Measurements from ENCODE around the gene CDK5RAP3.

CDK5RAP3 gene

DNA sequence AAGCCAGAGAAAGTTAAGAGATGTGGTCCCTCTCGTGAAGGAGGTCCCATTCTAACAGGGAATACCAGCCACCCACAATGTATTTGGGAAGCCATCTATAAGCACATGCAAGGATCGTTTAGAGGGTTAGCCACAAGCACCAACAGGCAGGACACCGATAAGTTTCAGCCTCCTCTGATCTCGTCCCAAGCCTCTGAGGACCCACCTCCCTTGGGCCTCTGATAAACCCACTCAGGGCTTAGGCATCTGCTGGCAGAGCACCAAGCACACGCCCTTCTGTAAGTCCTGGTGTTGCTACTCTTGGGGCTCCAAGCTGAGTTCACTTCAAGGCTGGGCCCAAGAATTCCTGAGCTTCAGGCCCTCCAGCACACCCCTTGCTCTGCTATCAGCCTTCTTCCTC is 35.0 kb upstream of the CDK5RAP3 start:
- H4K20me1 ChIP-seq: no peaks in the 10 kb centered on the region
- H3K4me3 ChIP-seq: no peak overlapping the region
- TF ChIP-seq Cebpa-rat (IDR thresholded peaks at IDR 0.05): no peak
- peaks cover 22 to 49% (median 33%) of the 10 kb centered on the region in 10 experiments for H3K4me1 ChIP-seq
- no peak overlapping the region for H3K27ac ChIP-seq
- H3K36me3 ChIP-seq: peaks cover 0 to 17% (median under 1%) of the 10 kb centered on the region in 11 experiments; a peak in 8 of 22 replicates
- peaks cover 0 to 10% (median 4%) of the 10 kb centered on the region in 11 experiments; a peak in 9 of 22 replicates for H3K9me3 ChIP-seq (replicated peaks in 1 of 11)
- no peaks in the 10 kb centered on the region for H3K27me3 ChIP-seq
- no peak overlapping the region for H3K9ac ChIP-seq
- peak overlapping the region in 9 of 11 experiments; percentile 48 to 78 (median 62); a peak in 18 of 22 replicates for H3K4me2 ChIP-seq

DNA sequence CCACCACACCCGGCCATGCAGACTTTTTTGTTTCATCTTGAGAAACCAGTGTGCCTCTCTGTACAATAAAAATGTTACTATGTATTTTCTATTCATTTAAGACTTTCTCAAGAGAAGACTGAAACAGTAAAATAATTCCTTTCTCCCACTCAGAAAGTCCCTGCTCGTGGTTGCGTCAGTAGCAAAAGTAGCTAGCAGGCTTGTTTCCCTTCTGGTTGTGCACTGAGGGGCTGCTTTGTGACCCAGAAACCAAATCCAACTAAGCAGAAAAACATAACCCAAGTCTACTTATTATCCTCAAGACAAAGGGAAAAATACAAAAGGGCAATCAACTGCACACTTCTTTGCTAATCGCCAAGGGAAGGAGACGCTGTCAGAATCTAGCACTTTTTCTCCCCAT is 33.0 kb upstream of the CDK5RAP3 start:
- Histone ChIP-seq H3K9ac (no peak overlapping the region), H3K4me3 (no peak overlapping the region), H3K27ac (no peak overlapping the region), H4K20me1 (no peaks in the 10 kb centered on the region), H3K4me2 (no peak overlapping the region), H3K9me3 (replicated peaks in 1 of 11) (peaks cover 0 to 12% (median 6%) of the 10 kb centered on the region in 11 experiments; a peak in 9 of 22 replicates), H3K4me1 (peaks cover 35 to 58% (median 48%) of the 10 kb centered on the region in 10 experiments), H3K27me3 (no peaks in the 10 kb centered on the region), H3K36me3 (peaks cover 0 to 5% (median 0%) of the 10 kb centered on the region in 11 experiments; a peak in 3 of 22 replicates)
- TF ChIP-seq Cebpa-rat (IDR thresholded peaks at IDR 0.05): no peak

DNA sequence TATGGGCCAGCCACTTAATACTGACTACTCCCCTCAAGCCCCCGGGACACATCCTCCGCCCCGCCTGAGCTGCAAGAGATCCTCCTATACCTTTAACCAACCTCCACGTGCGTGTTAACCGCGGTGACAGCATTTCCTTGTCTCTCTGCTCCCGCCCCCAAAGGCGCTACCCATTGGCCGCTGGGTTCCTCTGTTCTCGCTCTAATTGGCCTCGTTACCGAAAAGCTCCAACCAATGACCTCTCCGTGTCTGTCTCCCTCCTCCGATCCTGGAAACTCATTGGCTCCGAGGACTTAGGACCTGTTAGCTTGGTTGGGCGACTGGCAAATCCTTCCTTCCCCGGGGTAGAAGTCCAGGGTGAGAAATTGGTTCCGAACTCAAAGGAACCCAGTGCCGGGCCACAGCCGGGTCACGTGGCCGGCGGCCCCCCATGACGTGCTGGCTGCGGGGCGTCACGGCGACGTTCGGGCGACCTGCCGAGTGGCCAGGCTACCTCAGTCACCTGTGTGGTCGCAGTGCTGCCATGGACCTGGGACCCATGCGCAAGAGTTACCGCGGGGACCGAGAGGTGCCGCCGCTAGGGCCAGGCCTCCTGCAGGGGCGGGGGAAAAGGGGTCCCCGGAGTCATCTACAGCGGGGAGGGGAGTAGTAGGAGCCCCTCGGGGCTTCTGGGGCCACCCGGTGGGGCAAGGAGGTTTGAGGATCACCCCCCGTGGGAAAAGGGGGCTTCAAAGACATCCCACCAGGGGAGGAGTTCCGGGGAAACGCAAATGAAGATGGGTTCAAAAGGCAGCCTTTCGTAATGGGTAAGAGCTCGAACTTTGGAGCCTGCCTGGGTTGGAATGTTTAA is 29.4 kb upstream of the CDK5RAP3 start, which contains the start of gene PNPO:
PNPO (plus strand) TSS at position 326 of the 850 bp plus-strand sequence; CDS start at position 431, 105 bp downstream.
- H3K4me2 ChIP-seq: peak within 1 kb of the TSS; percentile 91 to 98 (median 95)
- no peaks in the 10 kb centered on the region for H3K27me3 ChIP-seq
- no peaks in the 10 kb centered on the region for H4K20me1 ChIP-seq
- peak within 1 kb of the TSS; percentile 67 to 89 (median 79) for H3K4me3 ChIP-seq
- H3K9ac ChIP-seq: peak within 1 kb of the TSS; percentile 66 to 89 (median 82)
- H3K27ac ChIP-seq: peak within 1 kb of the TSS; percentile 69 to 84 (median 78)
- H3K9me3 ChIP-seq (replicated peaks in 1 of 11): peaks cover 0 to 12% (median 6%) of the 10 kb centered on the region in 11 experiments; a peak in 9 of 22 replicates
- H3K36me3 ChIP-seq: peaks cover 0 to 33% (median 15%) of the 10 kb centered on the region in 11 experiments; a peak in 16 of 22 replicates
- peaks cover 47 to 71% (median 62%) of the 10 kb centered on the region in 10 experiments for H3K4me1 ChIP-seq
- no peak for TF ChIP-seq Cebpa-rat (IDR thresholded peaks at IDR 0.05)

DNA sequence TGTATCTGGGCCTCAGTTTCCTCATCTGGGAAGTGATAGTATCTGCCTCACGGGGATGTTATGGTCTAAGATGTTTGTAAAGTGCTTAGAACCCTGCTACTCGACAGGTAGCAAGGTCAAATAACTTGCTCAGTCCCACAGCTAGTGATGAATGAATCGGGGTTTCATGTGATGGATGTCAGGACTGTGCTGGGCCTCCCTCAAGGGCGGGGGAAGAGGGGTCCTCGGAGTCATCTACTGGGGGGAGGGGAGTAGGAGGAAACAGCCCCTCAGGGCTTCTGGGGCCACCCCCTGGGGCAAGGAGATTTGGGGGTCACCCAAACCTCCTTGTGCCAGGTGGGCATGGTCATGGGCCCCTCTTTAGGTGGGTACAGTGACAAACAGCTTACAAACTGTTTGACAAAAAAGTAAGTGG is 28.8 kb upstream of the CDK5RAP3 start:
- H3K27ac ChIP-seq: peak overlapping the region in 10 of 11 experiments; percentile 69 to 84 (median 78); a peak in 20 of 22 replicates
- H4K20me1 ChIP-seq: no peaks in the 10 kb centered on the region
- peaks cover 0 to 12% (median 6%) of the 10 kb centered on the region in 11 experiments; a peak in 9 of 22 replicates for H3K9me3 ChIP-seq (replicated peaks in 1 of 11)
- H3K4me1 ChIP-seq: peaks cover 41 to 70% (median 62%) of the 10 kb centered on the region in 10 experiments
- TF ChIP-seq Cebpa-rat (IDR thresholded peaks at IDR 0.05): no peak
- H3K9ac ChIP-seq: peak overlapping the region; percentile 66 to 89 (median 82)
- peak overlapping the region; percentile 91 to 98 (median 95) for H3K4me2 ChIP-seq
- H3K4me3 ChIP-seq: peak overlapping the region; percentile 67 to 89 (median 79)
- peaks cover 0 to 36% (median 18%) of the 10 kb centered on the region in 11 experiments; a peak in 16 of 22 replicates for H3K36me3 ChIP-seq
- no peaks in the 10 kb centered on the region for H3K27me3 ChIP-seq

DNA sequence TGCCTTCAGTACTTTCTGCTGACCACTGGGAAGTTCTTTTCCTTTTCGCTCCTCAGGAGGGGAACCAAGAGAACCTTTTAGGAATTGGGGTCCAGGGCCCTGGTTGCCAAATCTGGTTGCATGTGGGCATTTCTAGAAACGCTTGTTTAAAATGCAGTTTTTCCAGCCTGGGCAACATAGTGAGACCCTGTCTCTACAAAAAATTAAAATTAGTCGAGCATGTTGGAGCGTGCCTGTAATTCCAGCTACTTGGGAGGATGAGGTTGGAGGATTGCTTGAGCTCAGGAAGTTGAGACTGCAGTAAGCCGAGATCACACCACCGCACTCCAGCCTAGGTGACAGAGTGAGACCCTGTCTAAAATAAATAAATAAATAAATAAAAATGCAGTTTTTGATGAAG is 28.3 kb upstream of the CDK5RAP3 start:
- no peaks in the 10 kb centered on the region for H4K20me1 ChIP-seq
- peaks cover 41 to 72% (median 62%) of the 10 kb centered on the region in 10 experiments for H3K4me1 ChIP-seq
- no peak for TF ChIP-seq Cebpa-rat (IDR thresholded peaks at IDR 0.05)
- H3K9me3 ChIP-seq (replicated peaks in 1 of 11): peaks cover 0 to 12% (median 6%) of the 10 kb centered on the region in 11 experiments; a peak in 9 of 22 replicates
- H3K27ac ChIP-seq: peak overlapping the region in 7 of 11 experiments; percentile 76 to 81 (median 79); a peak in 9 of 22 replicates
- no peaks in the 10 kb centered on the region for H3K27me3 ChIP-seq
- peak overlapping the region; percentile 91 to 98 (median 95) for H3K4me2 ChIP-seq
- peaks cover 0 to 36% (median 19%) of the 10 kb centered on the region in 11 experiments; a peak in 16 of 22 replicates for H3K36me3 ChIP-seq
- H3K9ac ChIP-seq: peak overlapping the region; percentile 66 to 89 (median 82); a peak in 20 of 22 replicates
- H3K4me3 ChIP-seq: peak overlapping the region; percentile 67 to 89 (median 79); a peak in 19 of 20 replicates

DNA sequence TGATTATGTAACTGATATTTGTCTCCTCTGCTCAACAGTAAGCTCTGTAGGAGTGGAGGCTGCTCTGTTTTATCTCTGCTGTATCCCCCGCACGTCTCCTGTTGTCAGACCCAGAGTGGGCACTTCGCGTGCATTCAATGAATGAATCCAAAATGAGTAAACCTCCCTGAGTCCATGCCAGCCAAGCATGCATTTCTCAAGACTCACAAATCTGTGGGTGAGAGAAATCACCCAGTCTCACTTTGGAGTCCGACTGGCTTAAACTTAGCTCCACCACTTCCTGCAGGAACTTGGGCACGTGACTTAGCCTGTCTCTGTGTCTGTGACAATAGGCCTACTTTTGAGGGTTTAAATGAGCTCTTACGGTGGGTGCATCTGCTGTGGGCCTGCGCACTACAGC is 25.8 kb upstream of the CDK5RAP3 start:
- H3K27me3 ChIP-seq: no peaks in the 10 kb centered on the region
- H3K9ac ChIP-seq: peak overlapping the region; percentile 6 to 66 (median 31); a peak in 16 of 22 replicates
- H3K4me2 ChIP-seq: peak overlapping the region; percentile 54 to 98 (median 67)
- H3K4me1 ChIP-seq: peaks cover 60 to 94% (median 81%) of the 10 kb centered on the region in 10 experiments
- H3K9me3 ChIP-seq (replicated peaks in 1 of 11): peaks cover 0 to 11% (median 6%) of the 10 kb centered on the region in 11 experiments; a peak in 9 of 22 replicates
- peak overlapping the region in 10 of 11 experiments; percentile 45 to 72 (median 66); a peak in 19 of 22 replicates for H3K27ac ChIP-seq
- no peak for TF ChIP-seq Cebpa-rat (IDR thresholded peaks at IDR 0.05)
- H3K4me3 ChIP-seq: no peak overlapping the region
- H3K36me3 ChIP-seq: peaks cover 6 to 51% (median 22%) of the 10 kb centered on the region in 11 experiments; a peak in 17 of 22 replicates
- H4K20me1 ChIP-seq: no peaks in the 10 kb centered on the region

DNA sequence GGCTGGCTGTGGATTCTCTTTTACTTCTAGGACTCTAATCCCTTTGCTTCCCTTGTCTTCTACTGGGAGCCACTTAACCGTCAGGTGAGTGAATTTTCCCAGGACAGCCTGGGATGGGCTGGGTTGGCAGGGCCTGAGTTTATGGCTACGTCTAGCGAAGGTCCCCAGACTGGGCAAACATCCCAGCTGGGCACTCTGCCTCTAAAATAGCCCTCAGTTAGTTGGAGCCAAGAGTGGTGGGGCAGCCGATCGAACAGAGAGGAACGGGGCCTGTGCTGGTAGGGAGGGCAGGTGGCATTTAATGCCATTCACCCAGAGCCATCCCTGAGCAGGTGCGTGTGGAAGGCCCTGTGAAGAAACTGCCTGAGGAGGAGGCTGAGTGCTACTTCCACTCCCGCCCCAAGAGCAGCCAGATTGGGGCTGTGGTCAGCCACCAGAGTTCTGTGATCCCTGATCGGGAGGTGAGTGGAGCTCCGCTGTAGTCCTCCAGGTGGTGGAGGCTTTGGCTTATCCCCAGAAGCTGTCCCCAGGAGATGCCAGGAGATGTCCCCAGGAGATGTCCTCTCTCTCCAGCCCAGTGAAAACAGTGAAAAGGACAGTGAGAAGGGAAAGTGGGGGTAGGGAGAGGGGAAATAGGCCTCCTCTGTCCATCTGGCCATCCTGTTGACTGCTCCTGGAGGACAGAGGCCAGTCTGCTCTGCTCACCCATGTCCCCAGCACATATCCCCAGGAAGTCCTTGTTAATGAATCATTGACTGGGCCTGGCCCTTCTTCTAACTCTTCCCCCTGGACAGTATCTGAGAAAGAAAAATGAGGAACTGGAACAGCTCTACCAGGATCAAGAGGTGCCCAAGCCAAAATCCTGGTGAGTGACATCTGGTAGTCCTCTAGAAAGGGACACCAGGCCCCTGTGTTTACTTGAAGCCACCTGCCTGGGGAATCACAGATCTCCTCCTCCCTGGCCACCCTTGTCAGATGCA is 25.1 kb upstream of the CDK5RAP3 start:
- TF ChIP-seq Cebpa-rat (IDR thresholded peaks at IDR 0.05): no peak
- no peaks in the 10 kb centered on the region for H3K27me3 ChIP-seq
- H4K20me1 ChIP-seq: no peaks in the 10 kb centered on the region
- H3K4me1 ChIP-seq: peaks cover 54 to 90% (median 76%) of the 10 kb centered on the region in 10 experiments
- H3K36me3 ChIP-seq: peaks cover 6 to 59% (median 25%) of the 10 kb centered on the region in 11 experiments; a peak in 17 of 22 replicates
- peak overlapping the region; percentile 54 to 98 (median 67) for H3K4me2 ChIP-seq
- H3K27ac ChIP-seq: peak overlapping the region; percentile 30 to 72 (median 64); a peak in 20 of 22 replicates
- H3K9ac ChIP-seq: peak overlapping the region; percentile 6 to 66 (median 31); a peak in 15 of 22 replicates
- H3K4me3 ChIP-seq: 0 out of 20 replicates have a peak overlapping the region, but pooled peaks of 1 of the 10 experiments have one; percentile 13
- H3K9me3 ChIP-seq (replicated peaks in 1 of 11): peaks cover 0 to 3% (median under 1%) of the 10 kb centered on the region in 11 experiments; a peak in 8 of 22 replicates
